Activated T-helper 1 cell treated with anti-CD3 and anti-CD28 coated beads, Interleukin-12 subunit alpha, Interleukin-12 subunit beta, Interleukin-2, Interleukin-4 antibody, amounts not matched to agents 30 ng/mL and 10 ng/mL and 1 ng/mL, durations not matched to agents 14 hours and 24 hours and 36 hours (primary cell): ENCODE measurements around the gene VANGL2. TPM values are rescaled to one million over a fixed set of nuclear protein-coding genes. Genes with fewer than 3 reads are reported as not detected.

Experiments
- DNase-seq: peaks from one replicate; pipeline ENCODE4 v3.0.0; 2021; ENCODE audit warnings: low spot score
- H3K27ac Mint-ChIP-seq: one replicate; pipeline ENCODE4 v1.8.0; 2021; ENCODE audit warnings: mild to moderate bottlenecking, mixed read lengths
- H3K27me3 Mint-ChIP-seq: one replicate; pipeline ENCODE4 v1.8.0; 2022; ENCODE audit warnings: mild to moderate bottlenecking, moderate library complexity, mixed read lengths; ENCODE audit not compliant: insufficient read depth
- H3K36me3 Mint-ChIP-seq: one replicate; pipeline ENCODE4 v1.8.0; 2021; ENCODE audit warnings: low read depth, mixed read lengths
- H3K4me1 Mint-ChIP-seq: one replicate; pipeline ENCODE4 v1.8.0; 2021; ENCODE audit warnings: low read depth, mixed read lengths
- H3K4me3 Mint-ChIP-seq: one replicate; pipeline ENCODE4 v1.8.0; 2021; ENCODE audit warnings: mild to moderate bottlenecking, moderate library complexity, mixed read lengths
- H3K9me3 Mint-ChIP-seq: one replicate; pipeline ENCODE4 v1.8.0; 2021; ENCODE audit warnings: mixed read lengths
- intact Hi-C: fragments of 100-400 bp; cut with micrococcal nuclease; formaldehyde crosslinking; loops from one replicate; pipeline ENCODE4 v1.15.1; 2024
- total RNA-seq: library from RNA; stranded (reverse); gene quantifications from 2 replicates; pipeline ENCODE4 v1.2.3, GENCODE V29; 2022

Gene VANGL2
- total RNA-seq, 1 donor from 2014 or later = not detected

- Mint-ChIP-seq H3K9me3 (peaks cover 13% of the 10 kb centered on the region), H3K27ac (peak overlapping the region; percentile 26), H3K36me3 (peaks cover 18% of the 10 kb centered on the region), H3K4me3 (no peak overlapping the region), H3K4me1 (peaks cover 61% of the 10 kb centered on the region), H3K27me3 (no peaks in the 10 kb centered on the region)
- intact Hi-C loops = no loop called here
- no peak for DNase-seq
These were observed 66.6 kb downstream of the VANGL2 start for GRCh38 chr1:160466961-160467360.

DNA sequence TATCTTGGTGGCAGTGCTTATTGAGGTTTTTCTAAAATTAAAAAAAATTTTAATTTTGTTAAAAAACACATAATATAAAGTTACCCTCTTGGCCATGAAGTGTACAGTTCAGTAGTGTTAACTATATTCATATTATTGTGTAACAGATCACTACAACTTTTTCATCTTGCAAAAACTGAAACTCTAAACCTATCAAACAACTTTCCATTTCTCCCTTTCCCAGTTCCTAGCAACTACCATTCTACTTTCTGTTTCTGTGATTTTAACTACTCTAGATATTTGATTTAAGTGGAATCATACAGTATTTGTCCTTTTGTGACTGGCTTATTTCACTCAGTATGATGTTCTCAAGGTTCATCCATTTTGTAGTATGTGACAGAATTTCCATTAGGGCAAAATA, 67.2 kb downstream of the VANGL2 start:
- intact Hi-C loops = no loop called here
- peaks cover 55% of the 10 kb centered on the region for H3K4me1 Mint-ChIP-seq
- no peak overlapping the region for H3K4me3 Mint-ChIP-seq
- DNase-seq = no peak
- H3K27ac Mint-ChIP-seq = peak overlapping the region; percentile 70
- peaks cover 18% of the 10 kb centered on the region for H3K36me3 Mint-ChIP-seq
- no peaks in the 10 kb centered on the region for H3K27me3 Mint-ChIP-seq
- peaks cover 13% of the 10 kb centered on the region for H3K9me3 Mint-ChIP-seq

- Mint-ChIP-seq H3K9me3 (peaks cover 5% of the 10 kb centered on the region), H3K27ac (no peak overlapping the region), H3K4me3 (no peak overlapping the region), H3K4me1 (peaks cover 21% of the 10 kb centered on the region), H3K36me3 (peaks cover 6% of the 10 kb centered on the region), H3K27me3 (no peaks in the 10 kb centered on the region)
- DNase-seq = no peak
- intact Hi-C loops = loop anchor here (1.0 to 2.0 kb wide), 3 partner anchors 11 to 136 kb away; no protein-coding TSS in a partner anchor
These were observed 70.9 kb downstream of the VANGL2 start for GRCh38 chr1:160471253-160471652.

GRCh38 chr1:160472112-160472511, 71.7 kb downstream of the VANGL2 start:
- Mint-ChIP-seq H3K4me3 (no peak overlapping the region), H3K27ac (no peak overlapping the region), H3K9me3 (peaks cover 5% of the 10 kb centered on the region), H3K4me1 (peaks cover 13% of the 10 kb centered on the region), H3K27me3 (no peaks in the 10 kb centered on the region), H3K36me3 (peaks cover 3% of the 10 kb centered on the region)
- no peak for DNase-seq
- intact Hi-C loops = no loop called here

DNA sequence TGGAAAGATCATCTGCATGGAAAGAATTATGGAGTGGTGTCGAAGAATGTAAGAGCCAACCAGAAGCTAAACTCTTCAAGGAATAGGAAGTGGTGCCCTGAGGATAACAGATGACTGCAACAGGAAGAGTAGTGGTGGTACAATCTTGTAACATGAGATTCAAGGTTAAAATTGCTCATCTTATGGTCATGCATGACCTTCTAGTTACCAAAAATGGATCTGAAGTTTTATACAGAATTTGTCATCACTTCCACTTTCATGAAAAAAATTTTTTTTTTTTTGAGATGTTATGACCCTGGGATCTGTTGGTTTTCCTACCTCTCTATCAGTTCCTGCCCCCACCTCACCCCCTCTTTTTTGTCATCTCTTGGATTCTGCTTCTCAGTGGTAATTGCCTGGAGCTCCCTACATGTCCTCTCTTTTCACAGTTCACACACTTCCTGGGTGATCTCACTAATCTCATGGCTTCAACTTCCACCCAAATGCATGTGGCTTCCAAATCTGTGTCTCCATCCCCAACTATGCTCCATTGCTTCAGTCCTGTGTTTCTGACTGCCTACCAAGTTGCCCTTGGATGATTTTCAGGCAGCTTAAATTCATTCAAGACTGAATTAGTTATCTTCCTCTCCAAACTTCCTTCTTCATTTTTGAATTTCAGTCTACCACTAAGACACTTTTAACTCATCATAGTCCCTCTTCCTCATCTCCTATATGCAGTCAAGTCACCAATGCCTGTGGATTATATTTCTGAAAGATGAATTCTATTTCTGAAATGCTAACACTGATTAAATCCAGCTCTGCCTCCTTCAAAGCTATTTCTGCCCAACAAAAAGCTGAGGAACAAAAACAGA, 74.3 kb downstream of the VANGL2 start:
- no peak for DNase-seq
- peaks cover 6% of the 10 kb centered on the region for H3K36me3 Mint-ChIP-seq
- H3K9me3 Mint-ChIP-seq = peaks cover 19% of the 10 kb centered on the region
- H3K4me3 Mint-ChIP-seq = no peak overlapping the region
- intact Hi-C loops = loop anchor here (1.0 to 2.0 kb wide), 4 partner anchors 45 to 133 kb away; no protein-coding TSS in a partner anchor
- no peak overlapping the region for H3K27ac Mint-ChIP-seq
- no peaks in the 10 kb centered on the region for H3K4me1 Mint-ChIP-seq
- no peaks in the 10 kb centered on the region for H3K27me3 Mint-ChIP-seq

Other genes starting within 250 kb of the VANGL2 start
- gene ATP1A4, start 249.0 kb upstream of the VANGL2 start, total RNA-seq = not detected in 2 replicates
- not detected in 2 replicates for gene CASQ1, start 210.0 kb upstream of the VANGL2 start, total RNA-seq
- gene PEA15, start 195.2 kb upstream of the VANGL2 start, total RNA-seq = 71.2 and 71.3 TPM in 2 replicates
- 112 and 117 TPM in 2 replicates for gene DCAF8, start 138.0 kb upstream of the VANGL2 start, total RNA-seq
- gene PEX19, start 115.4 kb upstream of the VANGL2 start, total RNA-seq = 55.9 and 59.0 TPM in 2 replicates
- gene COPA, start 57.3 kb upstream of the VANGL2 start, total RNA-seq = 123 and 126 TPM in 2 replicates
- 74.8 and 81.6 TPM in 2 replicates for gene NCSTN, start 57.2 kb upstream of the VANGL2 start, total RNA-seq
- 0.52 and 0.66 TPM in 2 replicates for gene NHLH1, start 33.5 kb upstream of the VANGL2 start, total RNA-seq
- gene SLAMF6, start 122.7 kb downstream of the VANGL2 start, total RNA-seq = 46.8 and 50.1 TPM in 2 replicates
- 16.3 and 17.2 TPM in 2 replicates for gene CD84, start 178.9 kb downstream of the VANGL2 start, total RNA-seq
- gene SLAMF1, start 246.5 kb downstream of the VANGL2 start, total RNA-seq = 118 TPM in 2 replicates